SK-N-SH treated with all-trans-retinoic acid at 6 μM for 48 hours (cell line): ENCODE data around the gene DNAJC15.

ENCODE experiments used
- PATZ1 ChIP-seq: fragments of 250-450 bp; sonication (Bioruptor Pico); IDR thresholded peaks from 2 replicates; pipeline ENCODE4 v1.8.0; 2020; ENCODE audit warnings: mild to moderate bottlenecking, moderate library complexity, borderline replicate concordance
- POU6F1 ChIP-seq: fragments of 250-450 bp; sonication (Bioruptor Pico); IDR thresholded peaks from 2 replicates; pipeline ENCODE4 v1.8.0; 2021; ENCODE audit warnings: low read depth, mild to moderate bottlenecking, moderate library complexity, borderline replicate concordance
- PPARA ChIP-seq: fragments of 250-450 bp; sonication (Bioruptor Pico); IDR thresholded peaks from 2 replicates; pipeline ENCODE4 v1.5.0; 2020; ENCODE audit warnings: mild to moderate bottlenecking, borderline replicate concordance
- RARB ChIP-seq: fragments of 250-450 bp; sonication (Bioruptor Pico); IDR thresholded peaks from 2 replicates; pipeline ENCODE4 v1.8.0; 2021; ENCODE audit warnings: mild to moderate bottlenecking, moderate library complexity
- ZNF565 ChIP-seq: fragments of 450-650 bp; formaldehyde crosslinking; conservative IDR thresholded peaks from 2 replicates; pipeline ENCODE4 v1.5.0; 2020; ENCODE audit warnings: low read depth, mild to moderate bottlenecking, moderate library complexity

- TF ChIP-seq PPARA (CRISPR knock-in tag) (no peak), PATZ1 (CRISPR knock-in tag) (no peak), POU6F1 (no peak), RARB (CRISPR knock-in tag) (no peak), ZNF565 (CRISPR knock-in tag) (no peak)
Measured at GRCh38 chr13:43114504-43114903, 91.1 kb downstream of the DNAJC15 start.
